ENCODE data around the gene MAG. TPM values are rescaled to one million over a fixed set of nuclear protein-coding genes. Genes with fewer than 3 reads are reported as not detected.

Gene MAG
- total and polyA plus RNA-seq, 9 of the 15 experiments (the other 6 are each of a cell fraction or from before 2014, with no cell fraction given) = 0.11 to 10.0 (median 1.6) TPM

- TF ChIP-seq CHAMP1 (IDR thresholded peaks at IDR 0.05) (no peak), ZSCAN32 (CRISPR knock-in tag; IDR thresholded peaks at IDR 0.05) (no peak), MEF2D (tag; conservative IDR thresholded peaks at IDR 0.05; ENCODE audit: low read depth) (no peak), HNRNPL (IDR thresholded peaks at IDR 0.05; ENCODE audit: low read depth, low read length) (no peak), ZNF311 (CRISPR knock-in tag; IDR thresholded peaks at IDR 0.05) (no peak), TCF7 (IDR thresholded peaks at IDR 0.05; ENCODE audit: borderline replicate concordance) (no peak), CXXC5 (CRISPR knock-in tag; IDR thresholded peaks at IDR 0.05) (peak; percentile 52; the same call in 1 of the 2 replicates), ZBTB26 (CRISPR knock-in tag; IDR thresholded peaks at IDR 0.05) (no peak), SLC30A9 (CRISPR knock-in tag; IDR thresholded peaks at IDR 0.05) (no peak), BCL6 (CRISPR knock-in tag; IDR thresholded peaks at IDR 0.05) (no peak), ZKSCAN3 (CRISPR knock-in tag; IDR thresholded peaks at IDR 0.05) (no peak), ZBTB2 (IDR thresholded peaks at IDR 0.05) (no peak; the same call in 1 of the 2 replicates), NR0B1 (IDR thresholded peaks at IDR 0.05; ENCODE audit: partially characterized antibody) (no peak)
- TF ChIP-seq, protein P1, sequence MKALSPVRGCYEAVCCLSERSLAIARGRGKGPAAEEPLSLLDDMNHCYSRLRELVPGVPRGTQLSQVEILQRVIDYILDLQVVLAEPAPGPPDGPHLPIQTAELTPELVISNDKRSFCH (CRISPR knock-in tag; IDR thresholded peaks at IDR 0.05) = no peak
- TF ChIP-seq, protein P1 (tag; IDR thresholded peaks at IDR 0.05) = no peak
- TF ChIP-seq, protein P2, sequence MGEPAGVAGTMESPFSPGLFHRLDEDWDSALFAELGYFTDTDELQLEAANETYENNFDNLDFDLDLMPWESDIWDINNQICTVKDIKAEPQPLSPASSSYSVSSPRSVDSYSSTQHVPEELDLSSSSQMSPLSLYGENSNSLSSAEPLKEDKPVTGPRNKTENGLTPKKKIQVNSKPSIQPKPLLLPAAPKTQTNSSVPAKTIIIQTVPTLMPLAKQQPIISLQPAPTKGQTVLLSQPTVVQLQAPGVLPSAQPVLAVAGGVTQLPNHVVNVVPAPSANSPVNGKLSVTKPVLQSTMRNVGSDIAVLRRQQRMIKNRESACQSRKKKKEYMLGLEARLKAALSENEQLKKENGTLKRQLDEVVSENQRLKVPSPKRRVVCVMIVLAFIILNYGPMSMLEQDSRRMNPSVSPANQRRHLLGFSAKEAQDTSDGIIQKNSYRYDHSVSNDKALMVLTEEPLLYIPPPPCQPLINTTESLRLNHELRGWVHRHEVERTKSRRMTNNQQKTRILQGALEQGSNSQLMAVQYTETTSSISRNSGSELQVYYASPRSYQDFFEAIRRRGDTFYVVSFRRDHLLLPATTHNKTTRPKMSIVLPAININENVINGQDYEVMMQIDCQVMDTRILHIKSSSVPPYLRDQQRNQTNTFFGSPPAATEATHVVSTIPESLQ (CRISPR knock-in tag; IDR thresholded peaks at IDR 0.05) = no peak
- TF ChIP-seq, protein P3, sequence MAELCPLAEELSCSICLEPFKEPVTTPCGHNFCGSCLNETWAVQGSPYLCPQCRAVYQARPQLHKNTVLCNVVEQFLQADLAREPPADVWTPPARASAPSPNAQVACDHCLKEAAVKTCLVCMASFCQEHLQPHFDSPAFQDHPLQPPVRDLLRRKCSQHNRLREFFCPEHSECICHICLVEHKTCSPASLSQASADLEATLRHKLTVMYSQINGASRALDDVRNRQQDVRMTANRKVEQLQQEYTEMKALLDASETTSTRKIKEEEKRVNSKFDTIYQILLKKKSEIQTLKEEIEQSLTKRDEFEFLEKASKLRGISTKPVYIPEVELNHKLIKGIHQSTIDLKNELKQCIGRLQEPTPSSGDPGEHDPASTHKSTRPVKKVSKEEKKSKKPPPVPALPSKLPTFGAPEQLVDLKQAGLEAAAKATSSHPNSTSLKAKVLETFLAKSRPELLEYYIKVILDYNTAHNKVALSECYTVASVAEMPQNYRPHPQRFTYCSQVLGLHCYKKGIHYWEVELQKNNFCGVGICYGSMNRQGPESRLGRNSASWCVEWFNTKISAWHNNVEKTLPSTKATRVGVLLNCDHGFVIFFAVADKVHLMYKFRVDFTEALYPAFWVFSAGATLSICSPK (IDR thresholded peaks at IDR 0.05; ENCODE audit: borderline replicate concordance) = no peak
These were observed 14.7 kb downstream of the MAG start (continued) for GRCh38 chr19:35306473-35307246.

Data from K562 (cell line).